Measurements from ENCODE around the gene FGFBP2. TPM values are rescaled to one million over a fixed set of nuclear protein-coding genes. Genes with fewer than 3 reads are reported as not detected.

The FGFBP2 gene
- total and polyA plus RNA-seq, 2 experiments from 2014 or later = 2.2 to 5.2 TPM

DNA sequence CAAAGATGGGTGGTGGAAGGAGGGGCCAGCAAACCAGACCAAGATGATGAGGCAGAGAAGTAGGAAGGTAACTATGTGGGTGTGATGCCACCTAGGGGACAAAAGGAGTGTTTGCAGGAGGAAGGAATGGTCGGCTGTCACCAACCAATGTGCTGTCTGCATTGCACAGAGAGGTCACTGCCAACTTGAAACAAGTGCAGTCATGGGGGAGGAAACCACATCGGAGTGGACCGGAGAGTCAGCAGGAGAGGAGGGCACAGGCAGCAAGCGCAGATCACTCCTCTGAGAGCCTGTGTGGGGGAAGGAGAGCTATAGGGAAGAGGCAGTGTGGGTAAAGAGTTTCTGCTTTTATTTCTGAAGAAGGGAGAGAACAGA is 38.5 kb upstream of the FGFBP2 start:
- Histone ChIP-seq H3K4me3 (no peak overlapping the region), H3K9me2 (replicated peaks; ENCODE audit: insufficient read depth) (no peaks in the 10 kb centered on the region), H3K79me2 (no peaks in the 10 kb centered on the region), H3K4me1 (ENCODE audit: insufficient read depth) (no peaks in the 10 kb centered on the region), H4K20me1 (ENCODE audit: insufficient read depth, poor library complexity, severe bottlenecking) (no peaks in the 10 kb centered on the region), H2AFZ (no peak overlapping the region), H3K9me3 (ENCODE audit: low read depth) (no peaks in the 10 kb centered on the region), H3K27ac (no peak overlapping the region), H3K36me3 (replicated peaks; ENCODE audit: insufficient read depth, low read depth) (no peaks in the 10 kb centered on the region), H3K4me2 (no peak overlapping the region), H3K27me3 (no peaks in the 10 kb centered on the region)
- TF ChIP-seq, protein P1, sequence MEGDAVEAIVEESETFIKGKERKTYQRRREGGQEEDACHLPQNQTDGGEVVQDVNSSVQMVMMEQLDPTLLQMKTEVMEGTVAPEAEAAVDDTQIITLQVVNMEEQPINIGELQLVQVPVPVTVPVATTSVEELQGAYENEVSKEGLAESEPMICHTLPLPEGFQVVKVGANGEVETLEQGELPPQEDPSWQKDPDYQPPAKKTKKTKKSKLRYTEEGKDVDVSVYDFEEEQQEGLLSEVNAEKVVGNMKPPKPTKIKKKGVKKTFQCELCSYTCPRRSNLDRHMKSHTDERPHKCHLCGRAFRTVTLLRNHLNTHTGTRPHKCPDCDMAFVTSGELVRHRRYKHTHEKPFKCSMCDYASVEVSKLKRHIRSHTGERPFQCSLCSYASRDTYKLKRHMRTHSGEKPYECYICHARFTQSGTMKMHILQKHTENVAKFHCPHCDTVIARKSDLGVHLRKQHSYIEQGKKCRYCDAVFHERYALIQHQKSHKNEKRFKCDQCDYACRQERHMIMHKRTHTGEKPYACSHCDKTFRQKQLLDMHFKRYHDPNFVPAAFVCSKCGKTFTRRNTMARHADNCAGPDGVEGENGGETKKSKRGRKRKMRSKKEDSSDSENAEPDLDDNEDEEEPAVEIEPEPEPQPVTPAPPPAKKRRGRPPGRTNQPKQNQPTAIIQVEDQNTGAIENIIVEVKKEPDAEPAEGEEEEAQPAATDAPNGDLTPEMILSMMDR (IDR thresholded peaks at IDR 0.05; ENCODE audit: poor library complexity) = peak; percentile 87
- TF ChIP-seq EZH2phosphoT487 (IDR thresholded peaks at IDR 0.05; ENCODE audit: low read depth, severe bottlenecking, unreplicated experiment) = no peak
- TF ChIP-seq EZH2 (IDR thresholded peaks at IDR 0.05; ENCODE audit: borderline replicate concordance) = no peak
- WGBS (ENCODE audit: low lambda C conversion rate, missing lambda C conversion rate) = 6% methylated on average over 4 of the region's 4 CpGs
- peak; percentile 84 for DNase-seq (ENCODE audit: low spot score)

DNA sequence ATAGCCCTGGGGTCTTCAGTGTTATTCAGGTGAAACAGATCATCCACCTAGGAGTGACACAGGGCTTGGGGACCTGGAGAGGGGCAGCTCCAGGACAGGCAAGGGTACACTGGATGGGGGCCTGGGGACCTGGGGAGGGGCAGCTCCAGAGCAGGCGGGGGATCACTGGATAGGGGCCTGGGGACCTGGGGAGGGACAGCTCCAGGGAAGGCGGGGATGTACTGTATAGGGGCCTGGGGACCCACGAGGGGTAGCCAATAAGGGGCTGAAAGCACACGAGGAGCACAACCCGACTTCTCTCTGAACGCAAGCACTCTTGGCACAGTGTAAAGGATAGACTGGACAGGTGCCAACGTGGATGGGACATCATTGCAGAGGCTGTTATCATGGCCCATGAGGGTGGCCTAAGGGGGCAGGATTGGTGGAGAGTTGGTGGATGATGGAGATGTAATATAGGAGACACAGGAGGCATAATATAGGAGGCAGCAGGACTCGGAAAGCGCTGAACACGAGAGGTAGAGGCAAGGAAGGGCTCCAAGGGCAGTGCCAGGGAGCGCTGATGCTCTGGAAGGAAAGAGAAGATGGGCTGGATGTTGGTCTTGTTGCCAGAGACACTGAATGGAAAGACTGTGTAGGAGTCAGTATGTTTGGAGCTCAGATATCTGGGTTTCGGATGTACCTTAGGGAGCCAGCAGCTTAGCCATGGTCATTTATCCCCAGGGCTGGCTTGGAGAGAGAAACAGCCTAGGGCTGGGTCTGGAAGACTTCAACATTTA is 37.9 kb upstream of the FGFBP2 start:
- Histone ChIP-seq H3K9me3 (ENCODE audit: low read depth) (no peaks in the 10 kb centered on the region), H3K27me3 (no peaks in the 10 kb centered on the region), H3K9me2 (replicated peaks; ENCODE audit: insufficient read depth) (no peaks in the 10 kb centered on the region), H3K4me1 (ENCODE audit: insufficient read depth) (no peaks in the 10 kb centered on the region), H3K4me3 (no peak overlapping the region), H3K4me2 (no peak overlapping the region), H4K20me1 (ENCODE audit: insufficient read depth, poor library complexity, severe bottlenecking) (no peaks in the 10 kb centered on the region), H3K36me3 (replicated peaks; ENCODE audit: insufficient read depth, low read depth) (no peaks in the 10 kb centered on the region), H2AFZ (no peak overlapping the region), H3K79me2 (no peaks in the 10 kb centered on the region), H3K27ac (no peak overlapping the region)
- 86% methylated on average over 10 of the region's 12 CpGs for WGBS (ENCODE audit: low lambda C conversion rate, missing lambda C conversion rate)
- DNase-seq (ENCODE audit: low spot score) = no peak
- TF ChIP-seq, protein P1 (IDR thresholded peaks at IDR 0.05; ENCODE audit: poor library complexity) = no peak
- TF ChIP-seq EZH2 (IDR thresholded peaks at IDR 0.05; ENCODE audit: borderline replicate concordance) (no peak), EZH2phosphoT487 (IDR thresholded peaks at IDR 0.05; ENCODE audit: low read depth, severe bottlenecking, unreplicated experiment) (no peak)

DNA sequence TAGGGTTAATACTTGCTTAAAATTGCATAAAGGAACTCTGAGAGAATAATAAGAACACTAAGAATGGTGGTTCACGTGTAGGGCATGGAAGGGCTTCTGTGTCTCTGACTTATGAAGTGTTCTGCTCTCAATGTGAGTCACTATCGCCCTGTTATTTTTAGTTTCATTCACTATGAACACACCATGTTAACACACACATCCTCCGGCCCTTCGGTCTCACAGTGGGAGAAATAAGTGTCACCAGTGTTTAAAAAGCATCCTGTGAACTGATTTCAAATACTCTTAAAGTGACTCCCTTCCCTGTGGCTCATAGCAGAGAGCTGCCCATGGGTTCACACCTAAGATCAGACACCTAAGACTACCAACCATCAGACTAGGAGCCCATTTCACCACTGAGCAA is 33.8 kb upstream of the FGFBP2 start:
- no peak for DNase-seq (ENCODE audit: low spot score)
- 82% methylated on average over 4 of the region's 4 CpGs for WGBS (ENCODE audit: low lambda C conversion rate, missing lambda C conversion rate)
- no peak overlapping the region for H3K4me3 ChIP-seq

More for the DNA sequence above, 33.8 kb upstream of the FGFBP2 start:
- Histone ChIP-seq H3K79me2 (no peaks in the 10 kb centered on the region), H3K4me1 (ENCODE audit: insufficient read depth) (no peaks in the 10 kb centered on the region), H2AFZ (no peak overlapping the region), H3K27me3 (no peaks in the 10 kb centered on the region), H3K36me3 (replicated peaks; ENCODE audit: insufficient read depth, low read depth) (no peaks in the 10 kb centered on the region), H3K9me2 (replicated peaks; ENCODE audit: insufficient read depth) (no peaks in the 10 kb centered on the region), H3K9me3 (ENCODE audit: low read depth) (no peaks in the 10 kb centered on the region), H3K27ac (no peak overlapping the region), H3K4me2 (no peak overlapping the region), H4K20me1 (ENCODE audit: insufficient read depth, poor library complexity, severe bottlenecking) (no peaks in the 10 kb centered on the region)
- TF ChIP-seq EZH2phosphoT487 (IDR thresholded peaks at IDR 0.05; ENCODE audit: low read depth, severe bottlenecking, unreplicated experiment) (no peak), EZH2 (IDR thresholded peaks at IDR 0.05; ENCODE audit: borderline replicate concordance) (no peak)
- TF ChIP-seq, protein P1 (IDR thresholded peaks at IDR 0.05; ENCODE audit: poor library complexity) = no peak

Measured in hepatocyte (in vitro differentiated cells).